ENCODE measurements around the gene GJB1. TPM values are rescaled to one million over a fixed set of nuclear protein-coding genes. Genes with fewer than 3 reads are reported as not detected.

Gene GJB1
- total and polyA plus RNA-seq, 9 donors, result 0.12 to 17.9 (median 1.6) TPM; not detected in 2

GRCh38 chrX:71181910-71182799 lies 40.9 kb upstream of the GJB1 start:
- peak; percentile 82 to 88 (median 83) for DNase-seq
- Histone ChIP-seq H3K27ac (peak overlapping the region; percentile 2 to 83), H3K4me3 (peak overlapping the region; percentile 40), H3K27me3 (no peaks in the 10 kb centered on the region), H3K9me3 (no peaks in the 10 kb centered on the region), H3K4me1 (ENCODE audit: insufficient read depth) (peaks cover 2% of the 10 kb centered on the region), H3K36me3 (no peaks in the 10 kb centered on the region)
- TF ChIP-seq POLR2A (IDR thresholded peaks at IDR 0.05), result peak; percentile 78
- no peak for TF ChIP-seq CTCF (IDR thresholded peaks at IDR 0.05)
- 33 to 39% (median 37%) methylated on average over 42 of the region's 42 CpGs for WGBS, 3 donors
- intact Hi-C loops (cut with DNase I), result loop anchor here in 1 of 4 donors (10.0 kb wide), 1 partner anchor 73 kb away; the partner anchor contains the start of gene ZMYM3

- H3K27ac ChIP-seq, result peak overlapping the region; percentile 2 to 32
- no peaks in the 10 kb centered on the region for H3K4me1 ChIP-seq (ENCODE audit: insufficient read depth)
- intact Hi-C loops (cut with DNase I), result loop anchor here in 1 of 4 donors (10.0 kb wide), 1 partner anchor 72 kb away; the partner anchor contains the start of gene ZMYM3
- peak overlapping the region; percentile 34 for H3K4me3 ChIP-seq
- no peaks in the 10 kb centered on the region for H3K9me3 ChIP-seq
- no peaks in the 10 kb centered on the region for H3K27me3 ChIP-seq
- no peak for TF ChIP-seq CTCF (IDR thresholded peaks at IDR 0.05)
- TF ChIP-seq EP300 (IDR thresholded peaks at IDR 0.05), result no peak
- no peak for TF ChIP-seq POLR2A (IDR thresholded peaks at IDR 0.05)
- 38 to 48% (median 48%) methylated on average over 2 of the region's 2 CpGs for WGBS, 3 donors
- H3K36me3 ChIP-seq, result no peaks in the 10 kb centered on the region
- DNase-seq, result no peak
Observed at GRCh38 chrX:71182871-71183270, 40.2 kb upstream of the GJB1 start.

- no peaks in the 10 kb centered on the region for H3K9me3 ChIP-seq
- DNase-seq, result no peak
- no peak overlapping the region for H3K4me3 ChIP-seq
- intact Hi-C loops (cut with DNase I), result loop anchor here in 1 of 4 donors (10.0 kb wide), 1 partner anchor 71 kb away; the partner anchor contains the start of gene ZMYM3
- H3K27me3 ChIP-seq, result no peaks in the 10 kb centered on the region
- H3K36me3 ChIP-seq, result no peaks in the 10 kb centered on the region
- no peak overlapping the region for H3K27ac ChIP-seq
- no peak for TF ChIP-seq CTCF (IDR thresholded peaks at IDR 0.05)
- no peak for TF ChIP-seq EP300 (IDR thresholded peaks at IDR 0.05)
- no peak for TF ChIP-seq POLR2A (IDR thresholded peaks at IDR 0.05)
- 47 to 60% (median 52%) methylated on average over 6 of the region's 6 CpGs for WGBS, 3 donors
- no peaks in the 10 kb centered on the region for H3K4me1 ChIP-seq (ENCODE audit: insufficient read depth)
Observed at GRCh38 chrX:71183341-71183740, 39.7 kb upstream of the GJB1 start.

- no peak overlapping the region for H3K4me3 ChIP-seq
- H3K27ac ChIP-seq, result no peak overlapping the region
- intact Hi-C loops (cut with DNase I), result loop anchor here in 1 of 4 donors (10.0 kb wide), 1 partner anchor 71 kb away; the partner anchor contains the start of gene ZMYM3
- TF ChIP-seq POLR2A (IDR thresholded peaks at IDR 0.05) (no peak), EP300 (IDR thresholded peaks at IDR 0.05) (no peak), CTCF (IDR thresholded peaks at IDR 0.05) (no peak)
- 45 to 51% (median 45%) methylated on average over 5 of the region's 5 CpGs for WGBS, 3 donors
- H3K27me3 ChIP-seq, result no peaks in the 10 kb centered on the region
- H3K4me1 ChIP-seq (ENCODE audit: insufficient read depth), result no peaks in the 10 kb centered on the region
- no peaks in the 10 kb centered on the region for H3K36me3 ChIP-seq
- no peaks in the 10 kb centered on the region for H3K9me3 ChIP-seq
- no peak for DNase-seq
Observed at GRCh38 chrX:71184092-71184491, 38.9 kb upstream of the GJB1 start.
